IPS DF 4.7 (cell line): ENCODE measurements around the gene TMEM219.
"Not testable (repeated sequence)": the region's sequence is repeated elsewhere in the genome, so short reads cannot be mapped to it uniquely, and the experiment has no call there.

Experiments used
- DNase-seq: peaks from one replicate; pipeline ENCODE4 v3.0.0-alpha.2; 2013; ENCODE audit warnings: low spot score; ENCODE audit errors: extremely low read depth

Gene TMEM219

GRCh38 chr16:30010844-30011713 lies 49.2 kb downstream of the TMEM219 start, which contains the start of gene DOC2A:
TSS of gene DOC2A (minus strand) at chr16:30011027. CDS start at chr16:30010222, 805 bp downstream.
- no peak for DNase-seq

GRCh38 chr16:30011714-30012504 lies 50.0 kb downstream of the TMEM219 start:
- DNase-seq: no peak

- not testable (repeated sequence) for DNase-seq
These were observed 50.7 kb downstream of the TMEM219 start for GRCh38 chr16:30012598-30012997.

GRCh38 chr16:30015450-30015849 lies 53.6 kb downstream of the TMEM219 start:
- not testable (repeated sequence) for DNase-seq

GRCh38 chr16:30016555-30017276 lies 54.8 kb downstream of the TMEM219 start:
- no peak for DNase-seq

- no peak for DNase-seq
These were observed 55.4 kb downstream of the TMEM219 start for GRCh38 chr16:30017277-30017656.

- not testable (repeated sequence) for DNase-seq
These were observed 56.1 kb downstream of the TMEM219 start for GRCh38 chr16:30017937-30018336.

GRCh38 chr16:30018731-30019158 lies 56.9 kb downstream of the TMEM219 start:
- no peak for DNase-seq
